GM18870 (cell line): ENCODE results near the gene FRMPD3.
"Not testable (repeated sequence)": the region's sequence is repeated elsewhere in the genome, so short reads cannot be mapped to it uniquely, and the experiment has no call there.

Source experiments
- ATAC-seq: cut with Tn5 transposase; IDR thresholded peaks from one replicate; pipeline ENCODE4 v1.9.1; 2021; ENCODE audit warnings: moderate library complexity; ENCODE audit not compliant: unreplicated experiment

FRMPD3 gene

GRCh38 chrX:107448998-107449835 is at the start of gene FRMPD3:
FRMPD3 (plus strand) TSS chrX:107449652; CDS start chrX:107526589, 76,937 bp downstream.
- ATAC-seq = no peak

- ATAC-seq = no peak
Measured at GRCh38 chrX:107420571-107420970, 28.9 kb upstream of the FRMPD3 start.

DNA sequence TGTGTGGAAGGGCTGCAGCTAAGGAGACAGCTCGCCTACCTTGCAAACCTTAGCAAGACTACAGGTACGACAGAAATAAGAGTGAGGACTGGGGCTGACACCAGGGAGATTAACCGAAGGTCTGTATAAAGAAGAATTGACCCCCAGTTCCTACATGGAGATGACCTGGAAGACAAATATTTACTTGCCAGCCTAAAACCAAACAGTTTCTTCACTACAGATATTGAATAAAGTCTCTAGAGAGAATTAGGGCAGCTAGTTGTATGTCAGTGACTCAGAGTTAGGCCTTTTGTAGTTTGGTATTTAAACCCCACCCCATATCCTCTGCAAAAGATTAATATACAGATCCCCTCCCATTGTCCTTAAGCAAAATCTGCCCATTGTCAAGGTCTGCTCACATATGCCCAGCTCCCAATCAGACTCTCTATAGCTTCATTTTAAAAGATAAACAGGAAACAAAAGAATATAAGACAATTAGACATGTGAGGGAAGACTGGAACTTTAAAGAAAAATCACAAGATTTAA is 28.1 kb upstream of the FRMPD3 start:
- ATAC-seq = no peak

DNA sequence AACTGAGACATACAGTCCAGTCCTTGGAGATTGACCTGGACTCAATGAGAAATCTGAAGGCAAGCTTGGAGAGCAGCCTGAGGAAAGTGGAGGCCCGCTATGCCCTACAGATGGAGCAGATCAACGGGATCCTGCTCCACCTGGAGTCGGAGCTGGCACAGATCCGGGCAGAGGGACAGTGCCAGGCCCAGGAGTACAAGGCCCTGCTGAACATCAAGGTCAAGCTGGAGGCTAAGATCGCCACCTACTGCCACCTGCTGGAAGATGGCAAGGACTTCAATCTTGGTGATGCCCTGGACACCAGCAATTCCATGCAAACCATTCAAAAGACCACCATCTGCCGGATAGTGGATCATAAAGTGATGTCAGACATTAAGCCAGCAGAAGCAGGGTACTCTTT is 20.4 kb upstream of the FRMPD3 start:
- no peak for ATAC-seq

- ATAC-seq = no peak
Measured at GRCh38 chrX:107440187-107440586, 9.3 kb upstream of the FRMPD3 start.

DNA sequence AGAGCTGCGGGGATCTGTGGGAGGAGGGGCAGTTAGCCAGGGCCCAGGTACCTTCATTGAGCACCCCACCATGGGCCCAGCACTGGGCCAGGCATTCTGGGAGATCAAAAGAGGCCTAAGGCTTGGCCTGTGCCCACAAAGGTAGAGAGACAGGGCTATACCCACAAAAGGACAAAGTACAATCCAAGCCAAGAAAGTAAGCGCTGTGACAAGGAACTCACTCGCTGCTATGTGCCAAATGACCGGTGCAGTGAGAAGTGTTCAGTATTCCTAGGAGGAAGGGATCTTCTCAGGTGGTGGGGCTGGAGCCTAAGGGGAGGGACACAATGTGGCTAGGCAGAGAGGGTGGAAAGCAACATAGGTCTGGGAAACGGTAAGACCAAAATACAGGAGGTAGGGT is 8.8 kb upstream of the FRMPD3 start:
- no peak for ATAC-seq

GRCh38 chrX:107442914-107443527 is 6.4 kb upstream of the FRMPD3 start:
- no peak for ATAC-seq

DNA sequence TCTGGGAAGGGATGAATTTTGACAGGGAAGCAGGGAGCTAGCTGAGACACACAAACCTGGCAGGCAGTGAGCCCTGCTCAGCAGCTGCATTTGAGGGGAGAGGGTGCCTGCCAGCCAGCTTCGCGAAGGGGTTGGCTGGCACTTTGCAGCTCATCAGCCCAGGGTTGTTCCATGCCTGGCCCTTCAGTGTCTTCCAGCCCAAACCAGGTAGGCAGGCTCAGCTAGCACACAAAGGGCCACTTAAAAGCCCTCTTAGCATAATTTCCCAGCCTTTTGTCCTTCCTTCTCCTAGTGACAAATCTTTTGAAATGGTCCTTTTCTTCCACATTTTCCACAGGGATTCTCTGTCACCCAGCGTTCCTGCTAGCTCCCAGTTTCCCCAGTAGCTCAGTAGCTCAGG is 4.3 kb upstream of the FRMPD3 start:
- ATAC-seq = no peak

GRCh38 chrX:107445631-107446030 is 3.8 kb upstream of the FRMPD3 start:
- no peak for ATAC-seq

GRCh38 chrX:107447642-107448041 is 1.8 kb upstream of the FRMPD3 start:
- ATAC-seq = no peak

- ATAC-seq = no peak
Measured at GRCh38 chrX:107448625-107448997, 841 bp upstream of the FRMPD3 start.

DNA sequence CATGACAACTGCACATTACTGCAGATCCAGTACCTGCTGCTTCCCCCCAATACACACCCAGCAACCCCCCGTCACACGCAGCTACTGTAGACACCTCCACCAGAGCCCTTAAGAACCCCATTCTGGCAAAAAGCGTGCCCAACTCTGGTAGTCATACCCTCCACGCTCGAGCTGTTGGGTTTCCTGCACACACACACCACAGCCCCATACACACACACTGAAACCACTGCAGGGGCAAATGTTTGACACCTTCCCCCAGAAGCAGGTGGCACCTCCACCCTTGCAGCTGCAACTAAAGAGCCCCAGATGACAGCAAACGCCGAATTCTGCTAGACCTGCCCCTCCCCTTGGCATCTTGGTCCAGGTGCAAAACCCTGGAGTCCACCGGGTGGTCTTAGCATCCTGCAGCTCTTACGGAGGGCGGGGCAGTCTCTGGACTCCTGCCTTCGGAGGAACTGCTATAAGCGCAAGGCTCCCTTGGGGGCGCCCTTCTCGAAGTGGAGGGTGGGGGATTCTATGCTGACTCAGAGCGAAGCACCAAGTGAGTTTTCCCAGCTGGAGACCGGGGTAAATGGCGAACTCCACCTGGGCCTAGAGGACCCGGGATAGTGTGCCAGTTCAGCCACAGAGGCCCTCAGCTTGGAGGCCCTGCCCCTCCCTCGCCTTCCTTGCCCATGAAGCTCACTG is 1.5 kb downstream of the FRMPD3 start:
- ATAC-seq = no peak

DNA sequence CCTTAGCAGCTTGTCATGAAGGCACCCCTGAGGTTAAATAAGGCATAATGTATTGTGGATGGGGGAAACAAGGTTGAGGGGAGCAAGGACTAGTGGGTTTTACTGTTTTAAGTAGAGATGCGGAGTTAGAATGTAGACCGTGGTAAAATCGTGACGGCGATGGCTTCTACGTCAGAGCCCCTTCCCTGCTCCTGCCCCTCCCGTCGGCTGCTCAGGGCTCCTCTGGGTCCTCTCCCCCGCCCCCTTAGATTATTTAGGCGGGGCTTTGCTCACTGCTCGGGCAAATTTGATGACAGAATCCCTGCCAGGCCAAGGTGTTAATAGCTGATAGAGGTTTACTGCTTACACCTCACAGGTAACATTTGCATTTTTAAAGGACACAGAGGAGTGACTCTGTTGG is 2.3 kb downstream of the FRMPD3 start:
- ATAC-seq = no peak

- no peak for ATAC-seq
Measured at GRCh38 chrX:107452581-107452980, 3.1 kb downstream of the FRMPD3 start.

- ATAC-seq = peak; percentile 97
Measured at GRCh38 chrX:107454302-107454701, 4.8 kb downstream of the FRMPD3 start.

DNA sequence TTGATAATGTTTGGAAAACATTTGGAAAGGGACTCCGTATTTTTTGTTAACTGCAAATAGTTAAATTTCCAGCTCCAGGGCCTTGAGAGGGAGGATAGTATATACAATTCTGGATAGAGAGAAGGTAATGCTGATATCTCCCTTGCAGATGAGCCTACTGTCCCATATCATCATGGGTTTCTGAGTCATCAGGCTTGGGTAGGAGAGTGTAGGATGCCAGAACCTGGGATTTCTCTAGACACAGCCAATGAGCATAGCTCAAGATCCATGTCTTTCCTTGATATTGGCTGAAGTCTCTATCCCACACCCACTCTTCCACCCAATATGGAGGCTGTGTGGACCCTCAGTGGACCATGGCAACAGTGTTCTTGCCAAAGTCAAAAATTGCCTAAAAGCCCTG is 7.8 kb downstream of the FRMPD3 start:
- no peak for ATAC-seq

DNA sequence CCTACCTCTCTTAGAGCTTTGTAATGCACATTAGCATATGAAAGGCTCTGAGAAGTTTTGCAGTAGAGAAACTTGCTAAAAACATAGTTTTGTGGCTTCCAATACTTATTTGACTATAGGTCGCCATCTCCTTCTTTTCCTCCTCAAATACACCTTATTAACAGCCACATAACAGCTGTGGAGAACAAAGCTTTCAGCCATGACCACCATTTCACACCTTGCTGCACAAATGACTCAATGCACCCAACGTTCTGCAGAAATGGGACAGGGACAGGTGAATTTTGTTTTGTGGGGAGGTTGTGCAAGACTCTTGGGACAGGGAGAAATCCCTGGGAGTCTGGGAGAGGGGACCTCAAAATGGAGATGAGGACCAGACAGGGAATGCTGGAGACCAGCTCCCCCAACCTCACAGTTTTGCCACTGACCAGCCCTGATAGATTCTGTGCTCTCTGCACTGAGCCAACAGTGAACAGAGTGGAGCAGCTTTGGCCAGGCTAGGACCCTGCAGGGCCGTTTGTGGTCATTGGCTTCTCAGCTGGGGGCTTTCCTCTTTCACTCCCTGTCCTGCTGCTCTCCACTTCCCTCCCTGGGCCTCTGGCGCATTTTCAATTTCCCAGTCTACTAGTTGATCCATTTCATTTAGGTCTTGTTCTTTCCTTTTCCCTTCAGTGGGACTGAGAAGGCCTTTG is 16.6 kb downstream of the FRMPD3 start:
- ATAC-seq = peak; percentile 90

- no peak for ATAC-seq
Measured at GRCh38 chrX:107467271-107467670, 17.8 kb downstream of the FRMPD3 start.

DNA sequence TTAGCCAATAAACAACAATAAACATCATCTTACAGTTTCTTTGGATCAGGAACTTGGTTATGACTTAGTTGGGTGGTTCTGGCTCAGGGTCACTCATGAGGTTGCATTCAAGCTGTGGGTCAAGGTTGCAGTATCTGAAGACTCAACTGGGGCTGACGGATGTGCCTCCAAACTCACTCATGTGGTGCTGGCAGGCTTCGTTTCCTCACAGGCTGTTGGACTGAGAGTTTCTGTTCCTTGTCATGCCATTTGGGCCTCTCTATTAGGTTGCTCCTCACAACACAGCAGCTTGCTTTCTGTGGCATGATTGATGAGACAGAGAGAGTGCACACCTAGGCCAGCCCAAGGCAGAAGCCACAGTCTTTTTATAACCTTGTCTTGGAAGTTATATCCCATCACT is 20.7 kb downstream of the FRMPD3 start:
- no peak for ATAC-seq

- no peak for ATAC-seq
Measured at GRCh38 chrX:107470971-107471370, 21.5 kb downstream of the FRMPD3 start.

- not testable (repeated sequence) for ATAC-seq
Measured at GRCh38 chrX:107471420-107471819, 22.0 kb downstream of the FRMPD3 start.
